ACC112 (cell line): Measurements from ENCODE around the gene FMNL2.
A peak's percentile ranks its signal among the peaks of the same experiment; 100 is the strongest.

Experiments used
- H2AFZ ChIP-seq: fragments of 200-600 bp; sonication (generic); one replicate; pipeline ENCODE4 v1.6.0; 2017; ENCODE audit warnings: antibody characterized with exemption, low read length; ENCODE audit not compliant: unreplicated experiment
- H3K27ac ChIP-seq: fragments of 200-600 bp; sonication (generic); 2 replicates; pipeline ENCODE4 v1.5.1; 2014; ENCODE audit warnings: low read depth, mild to moderate bottlenecking, antibody characterized with exemption, low read length, moderate library complexity
- H3K27me3 ChIP-seq: fragments of 200-600 bp; sonication (generic); 2 replicates; pipeline ENCODE4 v1.6.1; 2014; ENCODE audit warnings: mild to moderate bottlenecking, antibody characterized with exemption, low read length, moderate library complexity, mixed read lengths; ENCODE audit not compliant: insufficient read depth
- H3K36me3 ChIP-seq: fragments of 200-600 bp; sonication (generic); 2 replicates; pipeline ENCODE4 v1.6.1; 2016; ENCODE audit warnings: mild to moderate bottlenecking, antibody characterized with exemption, low read length, moderate library complexity, mixed read lengths; ENCODE audit not compliant: insufficient read depth
- H3K4me1 ChIP-seq: fragments of 200-600 bp; sonication (generic); one replicate; pipeline ENCODE4 v1.6.1; 2016; ENCODE audit warnings: low read length, mixed read lengths; ENCODE audit not compliant: insufficient read depth, unreplicated experiment, control insufficient read depth
- H3K4me3 ChIP-seq: fragments of 200-600 bp; sonication (generic); 2 replicates; pipeline ENCODE4 v1.5.1; 2014; ENCODE audit warnings: mild to moderate bottlenecking, low read depth, low read length
- H3K79me2 ChIP-seq: fragments of 200-600 bp; sonication (generic); one replicate; pipeline ENCODE4 v1.6.0; 2016; ENCODE audit warnings: low read length; ENCODE audit not compliant: control insufficient read depth, unreplicated experiment, insufficient read depth

Gene FMNL2

DNA sequence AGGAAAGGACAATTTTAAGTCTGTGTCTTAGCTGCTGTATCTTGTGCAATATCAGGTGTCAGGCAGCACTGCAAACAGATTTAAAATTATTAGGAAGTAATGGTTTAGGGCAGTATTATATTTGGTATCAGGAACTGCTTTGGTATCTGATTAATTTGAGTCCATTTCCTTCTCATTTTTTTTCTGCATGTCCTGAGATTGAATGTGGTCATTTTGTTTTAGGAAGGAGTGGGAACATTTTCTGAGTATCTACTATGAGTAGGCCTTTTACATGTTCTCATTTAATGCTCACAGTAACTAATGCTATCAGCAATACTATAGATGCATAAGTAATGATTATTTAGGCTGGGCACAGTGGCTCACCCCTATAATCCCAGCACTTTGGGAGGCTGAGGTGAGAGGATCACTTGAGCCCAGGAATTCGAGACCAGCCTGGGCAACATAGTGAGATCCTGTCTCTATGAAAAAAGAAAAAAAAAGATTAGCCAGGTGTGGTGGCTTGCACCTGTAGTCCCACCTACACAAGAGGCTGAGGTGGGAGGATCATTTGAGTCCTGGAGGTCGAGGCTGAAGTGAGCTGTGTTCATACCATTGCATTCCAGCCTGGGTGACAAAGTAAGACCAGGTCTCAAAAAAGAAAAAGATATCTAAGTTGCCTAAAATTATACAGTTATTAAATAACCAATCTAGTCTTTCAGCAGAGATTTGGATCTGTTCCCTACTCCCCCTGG lies 4.7 kb downstream of the FMNL2 start:
- H3K79me2 ChIP-seq = peaks cover 81% of the 10 kb centered on the region

DNA sequence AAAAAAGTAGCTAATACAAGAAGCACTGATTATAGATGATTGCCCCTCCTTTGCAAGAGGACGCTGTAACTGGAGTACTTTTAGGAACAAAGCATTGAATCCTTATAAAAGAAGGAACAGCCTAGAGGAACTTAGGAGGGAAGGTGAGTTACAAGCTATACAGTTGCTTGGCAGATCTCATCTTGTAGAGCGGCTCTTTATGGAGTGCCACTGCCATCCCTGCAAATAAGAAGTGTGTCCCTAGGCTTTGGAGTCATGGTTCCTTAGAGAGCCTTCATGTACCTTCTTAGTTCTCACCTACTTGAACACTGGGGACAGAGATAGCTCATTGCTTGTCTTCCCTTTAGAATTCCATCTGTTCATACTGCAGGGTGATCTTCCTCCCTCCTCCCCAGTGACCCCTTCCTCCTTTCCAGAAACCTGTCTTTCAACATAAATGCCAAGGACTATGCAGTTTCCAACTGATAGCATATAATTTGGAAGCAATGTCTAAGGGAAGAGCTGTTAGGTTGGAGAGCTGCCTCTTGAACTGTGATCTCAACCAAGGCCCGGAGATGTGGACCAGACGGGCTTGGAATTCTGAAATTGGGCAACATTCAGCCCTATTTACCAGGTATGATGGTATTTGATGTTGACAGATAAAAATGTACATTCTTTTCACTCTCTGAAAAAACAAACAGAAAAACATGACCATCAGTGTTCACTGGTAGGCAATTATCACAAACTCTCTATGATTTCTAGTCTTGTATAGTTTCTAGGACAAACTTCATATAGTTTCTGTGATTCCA lies 7.5 kb downstream of the FMNL2 start:
- Histone ChIP-seq H3K4me3 (no peak overlapping the region), H3K79me2 (peaks cover 69% of the 10 kb centered on the region), H3K4me1 (peaks cover 8% of the 10 kb centered on the region), H3K27me3 (no peaks in the 10 kb centered on the region), H2AFZ (no peak overlapping the region), H3K27ac (no peak overlapping the region), H3K36me3 (no peaks in the 10 kb centered on the region; the same call in 1 of the 2 replicates)

More for the DNA sequence above, 4.7 kb downstream of the FMNL2 start:
- H3K4me1 ChIP-seq = peaks cover 3% of the 10 kb centered on the region
- no peaks in the 10 kb centered on the region for H3K27me3 ChIP-seq
- no peaks in the 10 kb centered on the region; the same call in 1 of the 2 replicates for H3K36me3 ChIP-seq
- no peak overlapping the region for H3K4me3 ChIP-seq
- no peak overlapping the region for H2AFZ ChIP-seq
- H3K27ac ChIP-seq = no peak overlapping the region

DNA sequence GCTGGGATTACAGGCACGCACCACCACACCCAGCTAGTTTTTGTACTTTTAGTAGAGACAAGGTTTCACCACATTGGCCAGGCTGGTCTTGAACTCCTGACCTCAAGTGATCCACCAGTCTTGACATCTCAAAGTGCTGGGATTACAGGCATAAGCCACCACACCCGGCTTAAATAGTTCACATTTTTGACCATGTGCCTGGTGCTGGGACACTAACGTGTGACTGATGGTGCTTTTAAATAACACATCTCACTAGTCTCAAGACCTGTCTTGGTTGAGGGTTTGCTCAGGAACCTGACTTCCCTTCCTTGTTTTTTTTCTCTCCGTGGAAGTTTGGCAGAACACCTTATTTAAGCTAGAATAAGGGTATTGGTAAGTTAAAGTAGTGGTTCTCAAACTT lies 8.5 kb downstream of the FMNL2 start:
- H3K27ac ChIP-seq = no peak overlapping the region
- no peaks in the 10 kb centered on the region for H3K27me3 ChIP-seq
- H3K79me2 ChIP-seq = peaks cover 69% of the 10 kb centered on the region
- peaks cover 8% of the 10 kb centered on the region for H3K4me1 ChIP-seq
- no peak overlapping the region for H2AFZ ChIP-seq
- no peak overlapping the region for H3K4me3 ChIP-seq
- no peaks in the 10 kb centered on the region; the same call in 1 of the 2 replicates for H3K36me3 ChIP-seq

- Histone ChIP-seq H3K27me3 (no peaks in the 10 kb centered on the region), H3K4me3 (no peak overlapping the region), H3K79me2 (peaks cover 64% of the 10 kb centered on the region), H3K36me3 (no peaks in the 10 kb centered on the region; the same call in 1 of the 2 replicates), H3K4me1 (peaks cover 8% of the 10 kb centered on the region), H3K27ac (no peak overlapping the region), H2AFZ (no peak overlapping the region)
These were observed 9.7 kb downstream of the FMNL2 start for GRCh38 chr2:152344579-152345195.

GRCh38 chr2:152347076-152347475 lies 12.1 kb downstream of the FMNL2 start:
- H3K36me3 ChIP-seq = no peaks in the 10 kb centered on the region; the same call in 1 of the 2 replicates
- H2AFZ ChIP-seq = no peak overlapping the region
- peaks cover 8% of the 10 kb centered on the region for H3K4me1 ChIP-seq
- H3K27me3 ChIP-seq = no peaks in the 10 kb centered on the region
- H3K79me2 ChIP-seq = peaks cover 53% of the 10 kb centered on the region
- no peak overlapping the region for H3K4me3 ChIP-seq
- 0 out of 2 replicates have a peak overlapping the region, but pooled peaks have one; percentile 12 for H3K27ac ChIP-seq

DNA sequence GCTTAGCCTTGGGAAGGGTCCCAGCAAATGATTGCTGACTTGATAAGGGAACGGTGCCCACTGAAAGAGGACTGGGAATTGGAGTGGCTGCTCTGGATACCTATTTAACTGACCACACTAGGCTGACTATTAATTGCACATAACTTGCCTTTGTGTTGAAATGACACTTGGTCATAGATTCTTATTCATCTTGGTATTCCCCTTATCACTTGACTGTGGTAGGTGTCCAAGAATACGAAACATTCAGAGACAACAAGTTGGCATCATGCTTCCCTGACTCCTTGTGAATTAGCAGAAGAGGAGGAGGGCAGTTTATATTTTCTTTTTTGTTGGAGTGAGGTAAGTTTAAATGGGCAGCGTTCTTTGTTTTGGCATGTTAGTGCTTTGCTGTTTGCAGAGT lies 13.4 kb downstream of the FMNL2 start:
- Histone ChIP-seq H3K36me3 (no peaks in the 10 kb centered on the region), H3K79me2 (peaks cover 47% of the 10 kb centered on the region), H3K27me3 (no peaks in the 10 kb centered on the region), H3K27ac (no peak overlapping the region), H3K4me3 (no peak overlapping the region), H2AFZ (no peak overlapping the region), H3K4me1 (peaks cover 8% of the 10 kb centered on the region)

DNA sequence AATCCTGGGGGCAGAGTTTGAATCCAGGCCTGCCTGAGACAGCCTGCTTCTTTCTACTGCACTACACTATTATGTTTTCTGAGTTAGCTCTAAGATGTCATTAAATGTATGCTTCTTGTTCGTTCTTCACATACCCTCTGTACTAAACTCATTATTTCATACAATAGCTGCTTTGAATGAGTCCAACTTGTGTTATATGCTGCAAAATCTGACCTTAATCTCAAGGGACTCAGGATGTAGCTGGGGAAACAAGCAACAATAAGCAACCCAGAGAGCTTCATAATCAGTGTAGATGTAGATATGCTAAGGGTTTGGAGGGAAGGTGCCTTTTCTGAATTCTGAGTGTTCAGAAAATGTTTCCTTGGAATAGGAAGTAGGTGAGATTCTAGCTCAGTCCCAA lies 14.4 kb downstream of the FMNL2 start:
- Histone ChIP-seq H2AFZ (no peak overlapping the region), H3K79me2 (peaks cover 56% of the 10 kb centered on the region)

GRCh38 chr2:152350155-152350679 lies 15.2 kb downstream of the FMNL2 start:
- peaks cover 58% of the 10 kb centered on the region for H3K79me2 ChIP-seq
- H3K27me3 ChIP-seq = no peaks in the 10 kb centered on the region
- peaks cover 22% of the 10 kb centered on the region for H3K4me1 ChIP-seq
- no peak overlapping the region for H2AFZ ChIP-seq
- no peaks in the 10 kb centered on the region for H3K36me3 ChIP-seq
- H3K27ac ChIP-seq = no peak overlapping the region
- H3K4me3 ChIP-seq = no peak overlapping the region

More for the DNA sequence above, 14.4 kb downstream of the FMNL2 start:
- Histone ChIP-seq H3K27ac (no peak overlapping the region), H3K36me3 (no peaks in the 10 kb centered on the region), H3K4me3 (no peak overlapping the region), H3K27me3 (no peaks in the 10 kb centered on the region), H3K4me1 (peaks cover 18% of the 10 kb centered on the region)

DNA sequence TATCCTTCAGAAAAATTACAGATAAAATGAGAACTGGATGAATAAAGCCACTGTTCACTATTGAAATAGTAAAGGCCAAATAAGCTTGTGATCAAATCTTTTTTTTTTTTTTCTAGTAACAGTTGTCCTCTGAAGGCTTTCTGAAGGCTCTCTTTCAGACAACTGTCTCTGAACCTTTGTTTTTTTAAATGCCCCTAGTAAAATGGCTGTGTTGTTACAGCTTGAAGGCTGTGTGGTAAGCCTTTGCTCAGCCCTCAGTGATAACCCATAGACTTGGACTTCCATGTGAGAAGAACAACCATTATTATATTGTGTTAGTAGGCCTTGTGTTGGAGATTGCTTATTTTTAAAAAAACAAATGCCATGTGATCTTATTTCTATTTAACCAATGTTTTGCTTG lies 17.6 kb downstream of the FMNL2 start:
- Histone ChIP-seq H3K36me3 (0 out of 2 replicates have a peak, but pooled peaks cover 3% of the 10 kb centered on the region), H3K4me1 (peaks cover 21% of the 10 kb centered on the region), H3K27ac (no peak overlapping the region), H3K27me3 (no peaks in the 10 kb centered on the region), H3K4me3 (no peak overlapping the region), H2AFZ (no peak overlapping the region), H3K79me2 (peaks cover 63% of the 10 kb centered on the region)

DNA sequence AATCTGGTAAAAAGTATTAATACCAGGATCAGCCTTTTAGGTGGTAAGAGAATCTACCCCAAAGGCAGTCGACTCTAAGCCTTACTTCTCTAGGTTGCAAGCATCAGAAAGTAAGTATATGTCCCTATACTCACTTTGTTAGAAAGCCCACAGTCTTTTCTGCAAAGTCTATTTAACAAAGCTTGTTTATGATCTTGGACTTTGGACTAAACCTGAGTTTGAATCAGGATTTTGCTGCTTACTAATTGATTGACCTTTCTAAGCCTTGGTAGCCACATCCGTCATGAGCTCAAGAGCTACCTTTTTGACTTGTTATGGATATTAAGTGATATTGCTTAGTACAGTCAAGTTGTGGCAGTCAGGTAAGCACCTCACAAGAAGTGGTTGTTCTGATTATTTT lies 18.4 kb downstream of the FMNL2 start:
- H3K27me3 ChIP-seq = no peaks in the 10 kb centered on the region
- peaks cover 61% of the 10 kb centered on the region for H3K79me2 ChIP-seq
- no peak overlapping the region for H3K4me3 ChIP-seq
- H3K27ac ChIP-seq = no peak overlapping the region
- H3K4me1 ChIP-seq = peaks cover 21% of the 10 kb centered on the region
- 0 out of 2 replicates have a peak, but pooled peaks cover 3% of the 10 kb centered on the region for H3K36me3 ChIP-seq
- no peak overlapping the region for H2AFZ ChIP-seq
